GM12878 (cell line): ENCODE data around the gene FAM107A. TPM values are rescaled to one million over a fixed set of nuclear protein-coding genes. Genes with fewer than 3 reads are reported as not detected.

ENCODE experiments used
- ATAC-seq: fragments of 200-7000 bp; cut with Tn5 transposase; 3 replicates; pipeline ENCODE4 v1.9.1; 2020; ENCODE audit warnings: mild to moderate bottlenecking, moderate library complexity
- BruUV-seq: library from RNA; stranded (reverse); fragments of 400-500 nt; replicated peaks from 2 replicates; lab custom pipeline; 2021; lab: Mats Ljungman, UMichigan
- CTCF ChIA-PET: fragments of 300-600 bp; sonication (Branson Sonifier 250); formaldehyde crosslinking; extraction: SDS; loops from one replicate; lab custom pipeline; 2021; ENCODE audit warnings: inconsistent platforms; lab: Yijun Ruan, JAX
- POLR2A ChIA-PET: fragments of 350-600 bp; formaldehyde crosslinking; extraction: SDS; loops from one replicate; lab custom pipeline; 2021; ENCODE audit warnings: inconsistent platforms; lab: Charles Lee
- RAD21 ChIA-PET: fragments of 300-600 bp; sonication (Branson Sonifier 250); formaldehyde crosslinking; loops from one replicate; lab custom pipeline; 2023; ENCODE audit warnings: antibody characterized with exemption; ENCODE audit not compliant: unreplicated experiment; lab: Charles Lee
- SMC1A ChIA-PET: fragments of 300-600 bp; sonication (Branson Sonifier 250); formaldehyde crosslinking; loops from one replicate; lab custom pipeline; 2023; ENCODE audit not compliant: unreplicated experiment, uncharacterized antibody; lab: Charles Lee
- DNase-seq: peaks from one replicate; pipeline ENCODE4 v3.0.0-alpha.2; 2011; ENCODE audit warnings: low read depth, low spot score
- FAIRE-seq: peaks from 3 replicates; lab custom pipeline; 2011; peaks lifted over from hg19 to GRCh38; lab: Jason Lieb, UNC
- H2AFZ ChIP-seq: 2 replicates; pipeline ENCODE4 v1.6.0; 2011; ENCODE audit warnings: low read depth, low read length, control low read depth; ENCODE audit not compliant: control insufficient read depth
- H3K27ac ChIP-seq: 2 replicates; pipeline ENCODE4 v1.5.1; 2011; ENCODE audit warnings: control low read depth; ENCODE audit not compliant: control insufficient read depth, insufficient read depth
- H3K27me3 ChIP-seq, 2 experiments: replicated peaks in 1 of 2; 2 replicates each; pipeline versions ENCODE4 v1.6.0 to v1.6.1; 2011; ENCODE audit warnings: low read length in 1 of 2; ENCODE audit not compliant: control insufficient read depth in 2 of 2, insufficient read depth in 2 of 2
- H3K36me3 ChIP-seq, 2 experiments: 2 replicates each; pipeline ENCODE4 v1.5.1; 2011; ENCODE audit warnings: low read length in 1 of 2; ENCODE audit not compliant: control insufficient read depth in 2 of 2, insufficient read depth in 2 of 2
- H3K4me1 ChIP-seq: 2 replicates; pipeline ENCODE4 v1.6.1; 2011; ENCODE audit warnings: mild to moderate bottlenecking, low read length, moderate library complexity, mixed read lengths; ENCODE audit not compliant: control insufficient read depth, insufficient read depth
- H3K4me2 ChIP-seq: 2 replicates; pipeline ENCODE4 v1.6.0; 2011; ENCODE audit warnings: control low read depth; ENCODE audit not compliant: control insufficient read depth, insufficient read depth
- H3K4me3 ChIP-seq: fragments of 200-600 bp; sonication (generic); 2 replicates; pipeline ENCODE4 v1.5.1; 2016
- H3K79me2 ChIP-seq: 2 replicates; pipeline ENCODE4 v1.6.0; 2011; ENCODE audit warnings: low read length; ENCODE audit not compliant: control insufficient read depth, insufficient read depth
- H3K9ac ChIP-seq: 2 replicates; pipeline ENCODE4 v1.8.0; 2011; ENCODE audit warnings: low read length, control low read depth, mixed read lengths; ENCODE audit not compliant: control insufficient read depth, insufficient read depth
- H3K9me3 ChIP-seq: replicated peaks from 3 replicates; pipeline ENCODE4 v1.5.1; 2011; ENCODE audit warnings: mild to moderate bottlenecking, low read length; ENCODE audit not compliant: control insufficient read depth, insufficient read depth
- H4K20me1 ChIP-seq: 2 replicates; pipeline ENCODE4 v1.6.0; 2011; ENCODE audit not compliant: control insufficient read depth, insufficient read depth
- HDGF ChIP-seq: fragments of 450-650 bp; IDR thresholded peaks from 2 replicates; pipeline ENCODE4 v1.6.1; 2016; ENCODE audit warnings: antibody characterized with exemption
- HSF1 ChIP-seq: fragments of 150-350 bp; IDR thresholded peaks from 2 replicates; pipeline ENCODE4 v1.6.1; 2014; ENCODE audit warnings: mild to moderate bottlenecking, low read depth, low read length
- KDM1A ChIP-seq: fragments of 200-600 bp; sonication (generic); IDR thresholded peaks from 2 replicates; pipeline ENCODE4 v1.6.1; 2016; ENCODE audit warnings: borderline replicate concordance
- MEF2A ChIP-seq: IDR thresholded peaks from 2 replicates; pipeline ENCODE4 v1.6.1; 2011; ENCODE audit warnings: low read depth, mild to moderate bottlenecking, low read length, moderate library complexity; ENCODE audit not compliant: insufficient read depth
- SUZ12 ChIP-seq: fragments of 200-600 bp; sonication (generic); IDR thresholded peaks from one replicate; pipeline ENCODE4 v1.6.1; 2018; ENCODE audit warnings: antibody characterized with exemption, mild to moderate bottlenecking; ENCODE audit not compliant: unreplicated experiment
- WGBS: methylation state at CpG from one replicate; pipeline ENCODE4 v1.1.6; 2016; ENCODE audit warnings: low lambda C conversion rate; ENCODE audit not compliant: insufficient replicate concordance, insufficient coverage; ENCODE audit errors: missing lambda C conversion rate; 5-methylcytosine and 5-hydroxymethylcytosine counted together
- in situ Hi-C: fragments of 300-500 bp; cut with MboI; formaldehyde crosslinking; loops from 9 replicates; pipeline ENCODE4 v1.14.3; 2018; ENCODE audit warnings: mixed read lengths
- intact Hi-C: fragments of 100-400 bp; cut with micrococcal nuclease; formaldehyde crosslinking; loops from one replicate; pipeline ENCODE4 v1.14.2; 2022; ENCODE audit not compliant: unreplicated experiment
- polyA plus RNA-seq, 11 experiments: library from polyadenylated mRNA; depleted of rRNA in 4 of 11; unstranded in 6 of 11; stranded (reverse) in 5 of 11; fragments of >200 nt; fragmentation: Nextera tagmentation in 4 of 11; fragmentation: Illumina TruSeq in 1 of 11; extraction: Ambion mirVana in 4 of 11; extraction: Trizol in 1 of 11; gene quantifications; 1 replicate in 1 of 11; 2 replicates in 10 of 11; pipeline versions ENCODE4 v1.2.1 to v1.2.3, GENCODE V29; 2011 to 2016; ENCODE audit warnings: inconsistent platforms in 2 of 11, missing spikeins in 2 of 11, low read depth in 1 of 11
- total RNA-seq, 4 experiments: library from RNA; depleted of rRNA in 3 of 4; stranded (reverse); fragments of >200 nt in 3 of 4; fragmentation: Illumina TruSeq in 1 of 4; extraction: Trizol in 1 of 4; gene quantifications; 2 replicates each; pipeline versions ENCODE4 v1.2.1 to v1.2.3, GENCODE V29; 2013 to 2021

Gene FAM107A
- total and polyA plus RNA-seq, 10 of the 15 experiments (the other 5 are each of a cell fraction or from before 2014, with no cell fraction given), result not detected

GRCh38 chr3:58539626-58540025 is 37.6 kb downstream of the FAM107A start:
- in situ Hi-C loops (loop anchor here (10.0 kb wide), 1 partner anchor 215 kb away; no protein-coding TSS in a partner anchor), intact Hi-C loops (no loop called here)
- BruUV-seq, result no TSS peak
- ChIA-PET CTCF (interaction anchor here (0.6 to 1.2 kb wide), 5 partner anchors 26 to 233 kb away, joined by 3 to 7 read pairs (median 3); partner anchors contain the start of genes HTD2 and RPP14), POLR2A (no interaction called here), RAD21 (no interaction called here), SMC1A (interaction anchor here (1.5 to 1.7 kb wide), 2 partner anchors 11 to 90 kb away, joined by 3 read pairs; no protein-coding TSS in a partner anchor)
- H4K20me1 ChIP-seq, result no peaks in the 10 kb centered on the region
- no peaks in the 10 kb centered on the region for H3K4me1 ChIP-seq
- TF ChIP-seq HDGF, result no peak
- no peak for TF ChIP-seq KDM1A
- no peak for TF ChIP-seq SUZ12
- ATAC-seq (no peak), FAIRE-seq (no peak), DNase-seq (no peak)
- H2AFZ ChIP-seq, result no peak overlapping the region
- H3K79me2 ChIP-seq, result no peaks in the 10 kb centered on the region
- no peaks in the 10 kb centered on the region for H3K9me3 ChIP-seq
- no peak overlapping the region for H3K27ac ChIP-seq
- H3K36me3 ChIP-seq, result no peaks in the 10 kb centered on the region
- H3K4me3 ChIP-seq, result no peak overlapping the region
- no peaks in the 10 kb centered on the region; a peak in 1 of 4 replicates for H3K27me3 ChIP-seq
- H3K4me2 ChIP-seq, result no peak overlapping the region
- WGBS, result 49% methylated on average over 10 of the region's 10 CpGs
- H3K9ac ChIP-seq, result no peak overlapping the region

GRCh38 chr3:58537412-58538301 is 39.5 kb downstream of the FAM107A start:
- DNase-seq (no peak), FAIRE-seq (no peak), ATAC-seq (no peak)
- Histone ChIP-seq H3K79me2 (no peaks in the 10 kb centered on the region), H3K9ac (no peak overlapping the region), H3K27me3 (no peaks in the 10 kb centered on the region; a peak in 1 of 4 replicates), H3K27ac (no peak overlapping the region), H3K4me2 (no peak overlapping the region), H3K4me3 (no peak overlapping the region), H3K9me3 (no peaks in the 10 kb centered on the region), H3K4me1 (no peaks in the 10 kb centered on the region), H2AFZ (no peak overlapping the region), H3K36me3 (no peaks in the 10 kb centered on the region), H4K20me1 (no peaks in the 10 kb centered on the region)
- WGBS, result 20% methylated on average over 4 of the region's 4 CpGs
- RAD21 ChIA-PET, result interaction anchor here (1.0 kb wide), 1 partner anchor 231 kb away, joined by 3 read pairs; the partner anchor contains the start of genes HTD2 and RPP14
- SMC1A ChIA-PET, result interaction anchor here (0.6 to 1.6 kb wide), 6 partner anchors 44 to 357 kb away, joined by 3 to 5 read pairs (median 3); no protein-coding TSS in a partner anchor
- CTCF ChIA-PET, result interaction anchor here (0.7 to 1.5 kb wide), 7 partner anchors 20 to 236 kb away, joined by 3 to 8 read pairs (median 3); partner anchors contain the start of genes HTD2 and RPP14
- POLR2A ChIA-PET, result interaction anchor here (0.6 to 1.5 kb wide), 3 partner anchors 34 to 132 kb away, joined by 3 to 5 read pairs (median 3); no protein-coding TSS in a partner anchor
- intact Hi-C loops, result no loop called here
- TF ChIP-seq MEF2A (no peak), HSF1 (no peak)
- no TSS peak for BruUV-seq
- in situ Hi-C loops, result loop anchor here (10.0 kb wide), 1 partner anchor 213 kb away; no protein-coding TSS in a partner anchor
